K562 treated with DMSO at 1 percent for 4 hours (cell line): Measurements from ENCODE around the gene SLC25A31. TPM values are rescaled to one million over a fixed set of nuclear protein-coding genes. Genes with fewer than 3 reads are reported as not detected.

Experiments
- total RNA-seq: library from RNA; unstranded; fragments of 300-600 nt; gene quantifications from 2 replicates; pipeline ENCODE4 v1.2.3, GENCODE V29; 2022; ENCODE audit not compliant: insufficient read depth

SLC25A31 gene
- not detected in 2 replicates for total RNA-seq

GRCh38 chr4:127730142-127730913, at the start of gene SLC25A31:
SLC25A31 (plus strand) TSS chr4:127730400; CDS start chr4:127730546, 146 bp downstream.

DNA sequence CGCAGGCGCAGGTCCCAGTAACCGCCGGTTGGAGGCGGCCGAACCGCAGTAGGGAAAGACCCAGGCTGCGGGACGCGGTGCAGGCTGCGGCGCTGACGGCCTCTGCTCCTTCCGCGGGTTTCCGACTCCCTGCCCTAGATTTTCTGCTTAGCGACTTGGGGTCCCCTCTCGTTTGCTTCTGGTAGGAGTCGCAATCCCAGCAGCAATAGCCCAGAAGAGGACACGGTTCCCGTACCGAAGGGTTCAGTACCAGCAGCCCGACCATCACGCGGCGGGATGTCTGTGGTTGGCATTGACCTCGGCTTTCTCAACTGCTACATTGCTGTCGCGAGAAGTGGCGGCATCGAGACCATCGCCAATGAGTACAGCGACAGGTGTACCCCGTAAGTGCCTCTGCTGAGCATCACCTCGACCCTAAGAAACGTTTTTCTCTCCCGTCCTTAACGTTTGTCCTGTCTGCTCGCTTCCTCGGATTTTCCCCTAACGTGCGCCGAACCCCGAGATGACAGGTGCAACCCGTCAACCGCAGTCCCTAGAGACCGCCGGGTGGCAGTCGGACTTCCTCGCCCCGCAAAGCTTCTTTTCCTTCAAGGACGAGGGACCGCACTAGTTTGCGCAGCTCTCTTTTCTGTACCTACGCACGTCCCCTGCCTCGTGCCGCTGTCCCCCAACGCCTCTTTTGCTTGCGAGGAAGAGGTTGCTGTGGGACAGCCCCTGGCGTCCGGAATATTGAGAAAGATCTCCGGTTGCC, 52.2 kb downstream of the SLC25A31 start, which contains the start of gene HSPA4L:
Gene HSPA4L, plus strand, starts transcription at position 48 of the 751 bp plus-strand sequence. Its CDS starts 229 bp downstream, at position 277.

Other genes starting within 250 kb of the SLC25A31 start
- 0.79 and 0.98 TPM in 2 replicates for gene INTU, start 97.4 kb upstream of the SLC25A31 start, total RNA-seq
- gene HSPA4L, start 51.9 kb downstream of the SLC25A31 start, total RNA-seq: 7.5 and 8.0 TPM in 2 replicates
- gene PLK4, start 150.5 kb downstream of the SLC25A31 start, total RNA-seq: 13.4 and 30.8 TPM in 2 replicates
- 5.2 and 9.1 TPM in 2 replicates for gene MFSD8, start 234.8 kb downstream of the SLC25A31 start, total RNA-seq
- gene ABHD18, start 235.0 kb downstream of the SLC25A31 start, total RNA-seq: 9.1 and 12.5 TPM in 2 replicates